ENCODE data around the gene MRPL1. TPM values are rescaled to one million over a fixed set of nuclear protein-coding genes. Genes with fewer than 3 reads are reported as not detected.

Gene MRPL1
- polyA plus RNA-seq, 2 of the 4 experiments (the other 2 are of a cell fraction): 24.6 to 62.3 TPM

DNA sequence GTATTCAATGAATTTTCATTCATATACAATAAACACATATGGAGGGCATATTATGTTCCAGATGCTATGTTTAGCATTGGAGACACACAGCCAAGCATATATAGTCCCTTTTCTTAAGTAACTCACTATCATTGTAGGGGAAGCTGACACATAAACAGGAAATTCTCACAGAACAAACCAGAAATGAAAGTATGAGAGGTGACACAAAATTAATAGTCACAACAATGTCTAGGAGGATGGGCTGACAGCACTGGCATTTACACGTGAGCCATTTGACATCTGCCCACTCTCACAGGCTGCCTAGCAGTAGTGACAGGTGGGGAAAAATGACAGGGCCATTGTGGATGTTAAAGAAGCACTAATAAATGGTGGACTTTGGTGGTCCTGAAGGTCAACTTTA, 40.9 kb upstream of the MRPL1 start:
- 67% methylated on average over 1 of the region's 1 CpG for WGBS (ENCODE audit: missing lambda C conversion rate)
- ChIA-PET CTCF (no interaction called here), POLR2A (no interaction called here)
- H3K4me1 ChIP-seq: peaks cover 10% of the 10 kb centered on the region; the same call in 2 of the 3 replicates
- H3K27ac ChIP-seq: no peak overlapping the region
- no peak overlapping the region for H3K4me2 ChIP-seq
- FAIRE-seq: no peak
- no peak for DNase-seq (ENCODE audit: low read depth in 1 of 2, low spot score in 1 of 2)
- no peak for ATAC-seq
- no peaks in the 10 kb centered on the region for H3K9me3 ChIP-seq
- no peak overlapping the region for H3K4me3 ChIP-seq
- TF ChIP-seq PHF8 (IDR thresholded peaks at IDR 0.05; ENCODE audit: borderline replicate concordance, low read depth) (no peak), HEYL (CRISPR knock-in tag; IDR thresholded peaks at IDR 0.05) (no peak), HOXB13 (CRISPR knock-in tag; IDR thresholded peaks at IDR 0.05; ENCODE audit: low read depth) (no peak), JUNB (IDR thresholded peaks at IDR 0.05) (no peak), RFX5 (IDR thresholded peaks at IDR 0.05) (no peak)
- TF ChIP-seq, protein P1, sequence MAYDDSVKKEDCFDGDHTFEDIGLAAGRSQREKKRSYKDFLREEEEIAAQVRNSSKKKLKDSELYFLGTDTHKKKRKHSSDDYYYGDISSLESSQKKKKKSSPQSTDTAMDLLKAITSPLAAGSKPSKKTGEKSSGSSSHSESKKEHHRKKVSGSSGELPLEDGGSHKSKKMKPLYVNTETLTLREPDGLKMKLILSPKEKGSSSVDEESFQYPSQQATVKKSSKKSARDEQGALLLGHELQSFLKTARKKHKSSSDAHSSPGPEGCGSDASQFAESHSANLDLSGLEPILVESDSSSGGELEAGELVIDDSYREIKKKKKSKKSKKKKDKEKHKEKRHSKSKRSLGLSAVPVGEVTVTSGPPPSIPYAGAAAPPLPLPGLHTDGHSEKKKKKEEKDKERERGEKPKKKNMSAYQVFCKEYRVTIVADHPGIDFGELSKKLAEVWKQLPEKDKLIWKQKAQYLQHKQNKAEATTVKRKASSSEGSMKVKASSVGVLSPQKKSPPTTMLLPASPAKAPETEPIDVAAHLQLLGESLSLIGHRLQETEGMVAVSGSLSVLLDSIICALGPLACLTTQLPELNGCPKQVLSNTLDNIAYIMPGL (CRISPR knock-in tag; IDR thresholded peaks at IDR 0.05; ENCODE audit: borderline replicate concordance): no peak

- POLR2A ChIA-PET: interaction anchor here (1.0 kb wide), 1 partner anchor 36 kb away, joined by 3 read pairs; the partner anchor contains the start of gene MRPL1
- CTCF ChIA-PET: no interaction called here
Observed at GRCh38 chr4:77826275-77826674, 36.4 kb upstream of the MRPL1 start.

GRCh38 chr4:77827343-77827742, 35.3 kb upstream of the MRPL1 start:
- no peak overlapping the region for H3K27ac ChIP-seq
- no peaks in the 10 kb centered on the region for H3K9me3 ChIP-seq
- DNase-seq (ENCODE audit: low read depth in 1 of 2, low spot score in 1 of 2) (no peak), ATAC-seq (no peak), FAIRE-seq (no peak)
- no peak overlapping the region for H3K4me2 ChIP-seq
- ChIA-PET CTCF (no interaction called here), POLR2A (interaction anchor here (1.0 kb wide), 1 partner anchor 35 kb away, joined by 3 read pairs; the partner anchor contains the start of gene MRPL1)
- no peak overlapping the region for H3K4me3 ChIP-seq
- H3K4me1 ChIP-seq: no peaks in the 10 kb centered on the region
- TF ChIP-seq POLR2A (IDR thresholded peaks at IDR 0.05; ENCODE audit: low read length) (no peak), RCOR1 (IDR thresholded peaks at IDR 0.05; ENCODE audit: low read depth, low read length) (no peak), FOSB (CRISPR knock-in tag; IDR thresholded peaks at IDR 0.05) (no peak)

More at GRCh38 chr4:77826275-77826674, 36.4 kb upstream of the MRPL1 start:
- no peak overlapping the region for H3K4me3 ChIP-seq
- H3K27ac ChIP-seq: no peak overlapping the region
- H3K4me2 ChIP-seq: no peak overlapping the region
- ATAC-seq (no peak), FAIRE-seq (no peak), DNase-seq (ENCODE audit: low read depth in 1 of 2, low spot score in 1 of 2) (no peak)
- TF ChIP-seq FOSB (CRISPR knock-in tag; IDR thresholded peaks at IDR 0.05): no peak
- TF ChIP-seq ZSCAN20 (CRISPR knock-in tag; IDR thresholded peaks at IDR 0.05): no peak
- no peak for TF ChIP-seq POLR2A (IDR thresholded peaks at IDR 0.05; ENCODE audit: low read length)
- no peak for TF ChIP-seq SMC3 (IDR thresholded peaks at IDR 0.05)
- no peak for TF ChIP-seq FOSL2 (IDR thresholded peaks at IDR 0.05)
- TF ChIP-seq FOSL2 (CRISPR knock-in tag; IDR thresholded peaks at IDR 0.05): no peak
- TF ChIP-seq RCOR1 (IDR thresholded peaks at IDR 0.05; ENCODE audit: low read depth, low read length): no peak
- no peak for TF ChIP-seq RFX5 (IDR thresholded peaks at IDR 0.05)
- no peak for TF ChIP-seq RNF2 (IDR thresholded peaks at IDR 0.05; ENCODE audit: borderline replicate concordance, low read depth)
- no peak for TF ChIP-seq GATA3 (IDR thresholded peaks at IDR 0.05; ENCODE audit: borderline replicate concordance)
- TF ChIP-seq BHLHE40 (IDR thresholded peaks at IDR 0.05; ENCODE audit: low read depth, low read length): no peak
- no peak for TF ChIP-seq E2F6 (IDR thresholded peaks at IDR 0.05; ENCODE audit: borderline replicate concordance, low read depth)
- peaks cover under 1% of the 10 kb centered on the region; the same call in 2 of the 3 replicates for H3K4me1 ChIP-seq
- WGBS (ENCODE audit: missing lambda C conversion rate): 48% methylated on average over 6 of the region's 6 CpGs
- H3K9me3 ChIP-seq: no peaks in the 10 kb centered on the region

DNA sequence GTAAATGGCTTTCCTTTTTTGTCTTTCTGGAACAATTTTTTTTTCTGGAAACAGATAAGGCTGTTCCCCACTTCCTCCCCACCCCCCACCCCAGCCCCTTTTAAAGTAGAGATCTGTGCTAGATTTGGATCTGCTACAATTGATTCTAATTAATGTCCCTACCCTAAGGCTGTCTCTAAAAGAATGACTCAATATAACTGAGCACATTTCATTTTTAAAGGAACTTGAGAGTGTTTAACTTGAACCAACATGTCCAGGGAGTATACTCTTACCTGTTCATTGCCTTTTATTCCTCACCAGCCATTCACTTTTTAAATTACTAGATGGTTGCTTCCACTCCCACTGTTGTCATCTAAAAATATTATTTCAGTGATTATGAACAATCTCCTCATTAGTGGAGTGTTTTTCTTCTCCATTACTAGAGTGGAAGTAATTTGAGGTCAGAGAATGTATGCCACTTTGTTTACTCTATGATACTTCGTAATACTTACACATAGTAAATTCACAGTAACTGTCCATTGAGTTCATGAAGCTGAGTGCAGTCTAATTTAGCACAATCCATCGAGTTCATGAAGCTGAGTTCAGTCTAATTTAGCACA, 29.4 kb upstream of the MRPL1 start:
- H3K27ac ChIP-seq: no peak overlapping the region
- H3K4me1 ChIP-seq: no peaks in the 10 kb centered on the region
- ATAC-seq: no peak
- no peak overlapping the region for H3K4me2 ChIP-seq
- no peak overlapping the region for H3K4me3 ChIP-seq
- WGBS (ENCODE audit: missing lambda C conversion rate): 31% methylated on average over 2 of the region's 2 CpGs
- no peak for FAIRE-seq
- ChIA-PET POLR2A (interaction anchor here (1.5 kb wide), 1 partner anchor 29 kb away, joined by 9 read pairs; the partner anchor contains the start of gene MRPL1), CTCF (interaction anchor here (0.5 kb wide), 1 partner anchor 88 kb away, joined by 5 read pairs; no protein-coding TSS in a partner anchor)
- no peaks in the 10 kb centered on the region for H3K9me3 ChIP-seq
- no peak for DNase-seq (ENCODE audit: low read depth in 1 of 2, low spot score in 1 of 2)
- TF ChIP-seq, protein P2, sequence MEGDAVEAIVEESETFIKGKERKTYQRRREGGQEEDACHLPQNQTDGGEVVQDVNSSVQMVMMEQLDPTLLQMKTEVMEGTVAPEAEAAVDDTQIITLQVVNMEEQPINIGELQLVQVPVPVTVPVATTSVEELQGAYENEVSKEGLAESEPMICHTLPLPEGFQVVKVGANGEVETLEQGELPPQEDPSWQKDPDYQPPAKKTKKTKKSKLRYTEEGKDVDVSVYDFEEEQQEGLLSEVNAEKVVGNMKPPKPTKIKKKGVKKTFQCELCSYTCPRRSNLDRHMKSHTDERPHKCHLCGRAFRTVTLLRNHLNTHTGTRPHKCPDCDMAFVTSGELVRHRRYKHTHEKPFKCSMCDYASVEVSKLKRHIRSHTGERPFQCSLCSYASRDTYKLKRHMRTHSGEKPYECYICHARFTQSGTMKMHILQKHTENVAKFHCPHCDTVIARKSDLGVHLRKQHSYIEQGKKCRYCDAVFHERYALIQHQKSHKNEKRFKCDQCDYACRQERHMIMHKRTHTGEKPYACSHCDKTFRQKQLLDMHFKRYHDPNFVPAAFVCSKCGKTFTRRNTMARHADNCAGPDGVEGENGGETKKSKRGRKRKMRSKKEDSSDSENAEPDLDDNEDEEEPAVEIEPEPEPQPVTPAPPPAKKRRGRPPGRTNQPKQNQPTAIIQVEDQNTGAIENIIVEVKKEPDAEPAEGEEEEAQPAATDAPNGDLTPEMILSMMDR (IDR thresholded peaks at IDR 0.05): no peak
- TF ChIP-seq, protein P3, sequence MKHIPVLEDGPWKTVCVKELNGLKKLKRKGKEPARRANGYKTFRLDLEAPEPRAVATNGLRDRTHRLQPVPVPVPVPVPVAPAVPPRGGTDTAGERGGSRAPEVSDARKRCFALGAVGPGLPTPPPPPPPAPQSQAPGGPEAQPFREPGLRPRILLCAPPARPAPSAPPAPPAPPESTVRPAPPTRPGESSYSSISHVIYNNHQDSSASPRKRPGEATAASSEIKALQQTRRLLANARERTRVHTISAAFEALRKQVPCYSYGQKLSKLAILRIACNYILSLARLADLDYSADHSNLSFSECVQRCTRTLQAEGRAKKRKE (CRISPR knock-in tag; IDR thresholded peaks at IDR 0.05; ENCODE audit: low read depth): no peak
- TF ChIP-seq CBX2 (IDR thresholded peaks at IDR 0.05; ENCODE audit: borderline replicate concordance, low read depth): no peak
- no peak for TF ChIP-seq EHF (CRISPR knock-in tag; IDR thresholded peaks at IDR 0.05)
- TF ChIP-seq FOSL2 (IDR thresholded peaks at IDR 0.05): no peak
- no peak for TF ChIP-seq FOSL2 (CRISPR knock-in tag; IDR thresholded peaks at IDR 0.05)
- TF ChIP-seq, protein P1 (CRISPR knock-in tag; IDR thresholded peaks at IDR 0.05; ENCODE audit: borderline replicate concordance): no peak
- TF ChIP-seq, protein P4, sequence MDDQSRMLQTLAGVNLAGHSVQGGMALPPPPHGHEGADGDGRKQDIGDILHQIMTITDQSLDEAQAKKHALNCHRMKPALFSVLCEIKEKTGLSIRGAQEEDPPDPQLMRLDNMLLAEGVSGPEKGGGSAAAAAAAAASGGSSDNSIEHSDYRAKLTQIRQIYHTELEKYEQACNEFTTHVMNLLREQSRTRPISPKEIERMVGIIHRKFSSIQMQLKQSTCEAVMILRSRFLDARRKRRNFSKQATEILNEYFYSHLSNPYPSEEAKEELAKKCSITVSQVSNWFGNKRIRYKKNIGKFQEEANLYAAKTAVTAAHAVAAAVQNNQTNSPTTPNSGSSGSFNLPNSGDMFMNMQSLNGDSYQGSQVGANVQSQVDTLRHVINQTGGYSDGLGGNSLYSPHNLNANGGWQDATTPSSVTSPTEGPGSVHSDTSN (IDR thresholded peaks at IDR 0.05): no peak

All from A549 (cell line).